Stimulated activated CD4-positive, alpha-beta T cell treated with anti-CD3 and anti-CD28 coated beads, Interleukin-12 subunit alpha, Interleukin-12 subunit beta, amount 100 ng/mL, for 24 hours (primary cell): Measurements from ENCODE around the gene AIM2.

ENCODE experiments used
- DNase-seq, 2 experiments: peaks; one replicate each; pipeline ENCODE4 v3.0.0-alpha.2; 2020; ENCODE audit warnings: low read depth in 2 of 2

Gene AIM2

GRCh38 chr1:159014851-159015250 lies 61.7 kb downstream of the AIM2 start:
- DNase-seq: no peak

DNA sequence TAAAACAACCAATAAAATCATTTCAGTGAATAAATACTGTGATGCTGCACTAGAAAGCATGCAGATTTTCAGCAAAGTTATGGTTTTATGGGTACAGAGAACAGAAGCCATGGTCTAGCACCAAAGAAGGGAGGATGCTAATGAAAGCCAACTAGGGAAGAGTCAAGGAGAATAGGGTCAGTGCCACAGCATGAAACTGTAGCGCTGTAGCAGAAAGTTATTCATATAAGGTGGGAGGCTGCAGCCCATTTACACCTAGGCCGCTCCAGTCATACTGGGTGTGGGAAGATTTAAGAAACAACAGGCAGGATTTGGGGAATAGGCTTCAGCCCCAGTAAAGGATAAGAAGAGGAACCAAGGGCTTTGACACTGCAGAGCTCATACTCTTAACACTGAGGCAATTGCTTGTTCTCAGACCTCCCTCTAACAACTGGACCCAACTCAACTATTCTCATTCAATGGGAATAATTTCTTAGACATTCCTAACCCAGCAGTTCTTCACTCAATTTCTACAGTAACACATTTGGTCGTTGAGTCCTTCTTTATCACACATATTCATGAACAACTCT lies 62.5 kb downstream of the AIM2 start:
- DNase-seq: no peak

DNA sequence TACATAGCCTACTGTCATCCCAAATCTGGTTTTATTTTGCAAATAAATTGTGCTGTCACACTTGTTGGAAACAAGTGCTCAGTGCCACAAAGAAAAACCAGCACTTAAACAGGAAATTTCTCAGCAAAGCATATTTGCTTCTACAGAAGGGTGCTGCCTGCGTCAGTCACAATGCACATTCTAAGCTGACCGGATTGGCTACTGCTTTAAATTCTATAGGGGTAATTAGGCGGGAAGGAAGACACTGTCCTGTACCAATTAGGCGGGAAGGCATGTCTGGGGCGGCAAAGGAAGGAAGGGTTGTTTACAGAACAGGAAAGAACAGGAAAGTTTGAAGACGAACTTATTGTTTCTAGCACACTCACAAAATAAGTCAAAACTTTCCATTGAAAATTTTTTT lies 64.1 kb downstream of the AIM2 start:
- peak; percentile 43 to 58 for DNase-seq
